ENCODE results near the gene TBXAS1. TPM values are rescaled to one million over a fixed set of nuclear protein-coding genes. Genes with fewer than 3 reads are reported as not detected.

Gene TBXAS1
- total RNA-seq, 1 experiment from 2014 or later: 2.3 TPM

- Mint-ChIP-seq H3K4me3 (no peak overlapping the region), H3K27me3 (ENCODE audit: low read depth) (peaks cover 17% of the 10 kb centered on the region), H3K36me3 (no peaks in the 10 kb centered on the region), H3K4me1 (peaks cover 27% of the 10 kb centered on the region), H3K9me3 (0 out of 2 replicates have a peak, but pooled peaks cover 5% of the 10 kb centered on the region), H3K27ac (no peak overlapping the region)
- ChIA-PET POLR2A (no interaction called here), CTCF (interaction anchor here (0.8 to 1.3 kb wide), 3 partner anchors 39 to 365 kb away, joined by 3 to 4 read pairs (median 3); no protein-coding TSS in a partner anchor)
- no peak for DNase-seq (ENCODE audit: low spot score)
- ATAC-seq: no peak; the same call in 1 of the 2 replicates
- no peak for TF ChIP-seq SMAD4 (CRISPR knock-in tag; IDR thresholded peaks at IDR 0.05)
- TF ChIP-seq, protein P1, sequence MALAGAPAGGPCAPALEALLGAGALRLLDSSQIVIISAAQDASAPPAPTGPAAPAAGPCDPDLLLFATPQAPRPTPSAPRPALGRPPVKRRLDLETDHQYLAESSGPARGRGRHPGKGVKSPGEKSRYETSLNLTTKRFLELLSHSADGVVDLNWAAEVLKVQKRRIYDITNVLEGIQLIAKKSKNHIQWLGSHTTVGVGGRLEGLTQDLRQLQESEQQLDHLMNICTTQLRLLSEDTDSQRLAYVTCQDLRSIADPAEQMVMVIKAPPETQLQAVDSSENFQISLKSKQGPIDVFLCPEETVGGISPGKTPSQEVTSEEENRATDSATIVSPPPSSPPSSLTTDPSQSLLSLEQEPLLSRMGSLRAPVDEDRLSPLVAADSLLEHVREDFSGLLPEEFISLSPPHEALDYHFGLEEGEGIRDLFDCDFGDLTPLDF (CRISPR knock-in tag; IDR thresholded peaks at IDR 0.05): no peak
- TF ChIP-seq MXD4 (CRISPR knock-in tag; IDR thresholded peaks at IDR 0.05; ENCODE audit: borderline replicate concordance): no peak
- TF ChIP-seq ZNF121 (CRISPR knock-in tag; IDR thresholded peaks at IDR 0.05): no peak
- TF ChIP-seq ZNF232 (CRISPR knock-in tag; IDR thresholded peaks at IDR 0.05): no peak
- no peak for TF ChIP-seq NFE2L1 (CRISPR knock-in tag; IDR thresholded peaks at IDR 0.05)
- TF ChIP-seq, protein P2, sequence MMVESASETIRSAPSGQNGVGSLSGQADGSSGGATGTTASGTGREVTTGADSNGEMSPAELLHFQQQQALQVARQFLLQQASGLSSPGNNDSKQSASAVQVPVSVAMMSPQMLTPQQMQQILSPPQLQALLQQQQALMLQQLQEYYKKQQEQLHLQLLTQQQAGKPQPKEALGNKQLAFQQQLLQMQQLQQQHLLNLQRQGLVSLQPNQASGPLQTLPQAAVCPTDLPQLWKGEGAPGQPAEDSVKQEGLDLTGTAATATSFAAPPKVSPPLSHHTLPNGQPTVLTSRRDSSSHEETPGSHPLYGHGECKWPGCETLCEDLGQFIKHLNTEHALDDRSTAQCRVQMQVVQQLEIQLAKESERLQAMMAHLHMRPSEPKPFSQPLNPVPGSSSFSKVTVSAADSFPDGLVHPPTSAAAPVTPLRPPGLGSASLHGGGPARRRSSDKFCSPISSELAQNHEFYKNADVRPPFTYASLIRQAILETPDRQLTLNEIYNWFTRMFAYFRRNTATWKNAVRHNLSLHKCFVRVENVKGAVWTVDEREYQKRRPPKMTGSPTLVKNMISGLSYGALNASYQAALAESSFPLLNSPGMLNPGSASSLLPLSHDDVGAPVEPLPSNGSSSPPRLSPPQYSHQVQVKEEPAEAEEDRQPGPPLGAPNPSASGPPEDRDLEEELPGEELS (CRISPR knock-in tag; IDR thresholded peaks at IDR 0.05): no peak
- TF ChIP-seq, protein P3, sequence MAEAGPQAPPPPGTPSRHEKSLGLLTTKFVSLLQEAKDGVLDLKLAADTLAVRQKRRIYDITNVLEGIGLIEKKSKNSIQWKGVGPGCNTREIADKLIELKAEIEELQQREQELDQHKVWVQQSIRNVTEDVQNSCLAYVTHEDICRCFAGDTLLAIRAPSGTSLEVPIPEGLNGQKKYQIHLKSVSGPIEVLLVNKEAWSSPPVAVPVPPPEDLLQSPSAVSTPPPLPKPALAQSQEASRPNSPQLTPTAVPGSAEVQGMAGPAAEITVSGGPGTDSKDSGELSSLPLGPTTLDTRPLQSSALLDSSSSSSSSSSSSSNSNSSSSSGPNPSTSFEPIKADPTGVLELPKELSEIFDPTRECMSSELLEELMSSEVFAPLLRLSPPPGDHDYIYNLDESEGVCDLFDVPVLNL (CRISPR knock-in tag; IDR thresholded peaks at IDR 0.05; ENCODE audit: borderline replicate concordance, low read depth): no peak
- no peak for TF ChIP-seq KAT7 (CRISPR knock-in tag; IDR thresholded peaks at IDR 0.05; ENCODE audit: borderline replicate concordance)
- TF ChIP-seq HMGXB4 (CRISPR knock-in tag; IDR thresholded peaks at IDR 0.05): no peak
These were observed 137.9 kb downstream of the TBXAS1 start for GRCh38 chr7:139966949-139967348.

- no peaks in the 10 kb centered on the region for H3K36me3 Mint-ChIP-seq
- ChIA-PET POLR2A (no interaction called here), CTCF (interaction anchor here (0.6 to 2.1 kb wide), 4 partner anchors 28 to 742 kb away, joined by 3 to 7 read pairs (median 3); no protein-coding TSS in a partner anchor)
- DNase-seq (ENCODE audit: low spot score) (no peak), ATAC-seq (no peak)
- peaks cover 47% of the 10 kb centered on the region for H3K4me1 Mint-ChIP-seq
- H3K27ac Mint-ChIP-seq: no peak overlapping the region
- peaks cover 17% of the 10 kb centered on the region for H3K27me3 Mint-ChIP-seq (ENCODE audit: low read depth)
- H3K4me3 Mint-ChIP-seq: no peak overlapping the region
- no peak for TF ChIP-seq SMAD4 (CRISPR knock-in tag; IDR thresholded peaks at IDR 0.05)
- TF ChIP-seq IRF2 (CRISPR knock-in tag; IDR thresholded peaks at IDR 0.05; ENCODE audit: borderline replicate concordance, low read depth): no peak
- no peak for TF ChIP-seq KAT7 (CRISPR knock-in tag; IDR thresholded peaks at IDR 0.05; ENCODE audit: borderline replicate concordance)
- TF ChIP-seq, protein P4, sequence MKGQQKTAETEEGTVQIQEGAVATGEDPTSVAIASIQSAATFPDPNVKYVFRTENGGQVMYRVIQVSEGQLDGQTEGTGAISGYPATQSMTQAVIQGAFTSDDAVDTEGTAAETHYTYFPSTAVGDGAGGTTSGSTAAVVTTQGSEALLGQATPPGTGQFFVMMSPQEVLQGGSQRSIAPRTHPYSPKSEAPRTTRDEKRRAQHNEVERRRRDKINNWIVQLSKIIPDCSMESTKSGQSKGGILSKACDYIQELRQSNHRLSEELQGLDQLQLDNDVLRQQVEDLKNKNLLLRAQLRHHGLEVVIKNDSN (CRISPR knock-in tag; IDR thresholded peaks at IDR 0.05): no peak
- 0 out of 2 replicates have a peak, but pooled peaks cover 5% of the 10 kb centered on the region for H3K9me3 Mint-ChIP-seq
These were observed 139.9 kb downstream of the TBXAS1 start for GRCh38 chr7:139968931-139969330.

- ChIA-PET CTCF (interaction anchor here (0.6 to 1.7 kb wide), 11 partner anchors 16 to 488 kb away, joined by 3 to 10 read pairs (median 3); partner anchors contain the start of gene KLRG2), POLR2A (no interaction called here)
- H3K4me1 Mint-ChIP-seq: peaks cover 75% of the 10 kb centered on the region
- peak overlapping the region; percentile 17 for H3K4me3 Mint-ChIP-seq
- H3K36me3 Mint-ChIP-seq: no peaks in the 10 kb centered on the region
- 0 out of 2 replicates have a peak overlapping the region, but pooled peaks have one; percentile 19 for H3K27ac Mint-ChIP-seq
- DNase-seq (ENCODE audit: low spot score): no peak
- no peaks in the 10 kb centered on the region for H3K9me3 Mint-ChIP-seq
- ATAC-seq: peak; percentile 87
- no peak for TF ChIP-seq JAZF1 (CRISPR knock-in tag; IDR thresholded peaks at IDR 0.05)
- TF ChIP-seq SP1 (CRISPR knock-in tag; conservative IDR thresholded peaks at IDR 0.05): no peak
- TF ChIP-seq IRF1 (CRISPR knock-in tag; IDR thresholded peaks at IDR 0.05): no peak
- TF ChIP-seq, protein P5, sequence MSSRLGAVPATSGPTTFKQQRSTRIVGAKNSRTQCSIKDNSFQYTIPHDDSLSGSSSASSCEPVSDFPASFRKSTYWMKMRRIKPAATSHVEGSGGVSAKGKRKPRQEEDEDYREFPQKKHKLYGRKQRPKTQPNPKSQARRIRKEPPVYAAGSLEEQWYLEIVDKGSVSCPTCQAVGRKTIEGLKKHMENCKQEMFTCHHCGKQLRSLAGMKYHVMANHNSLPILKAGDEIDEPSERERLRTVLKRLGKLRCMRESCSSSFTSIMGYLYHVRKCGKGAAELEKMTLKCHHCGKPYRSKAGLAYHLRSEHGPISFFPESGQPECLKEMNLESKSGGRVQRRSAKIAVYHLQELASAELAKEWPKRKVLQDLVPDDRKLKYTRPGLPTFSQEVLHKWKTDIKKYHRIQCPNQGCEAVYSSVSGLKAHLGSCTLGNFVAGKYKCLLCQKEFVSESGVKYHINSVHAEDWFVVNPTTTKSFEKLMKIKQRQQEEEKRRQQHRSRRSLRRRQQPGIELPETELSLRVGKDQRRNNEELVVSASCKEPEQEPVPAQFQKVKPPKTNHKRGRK (CRISPR knock-in tag; IDR thresholded peaks at IDR 0.05; ENCODE audit: borderline replicate concordance): no peak
- no peak for TF ChIP-seq OVOL2 (CRISPR knock-in tag; IDR thresholded peaks at IDR 0.05; ENCODE audit: borderline replicate concordance)
- TF ChIP-seq, protein P1 (CRISPR knock-in tag; IDR thresholded peaks at IDR 0.05): no peak
- peaks cover 26% of the 10 kb centered on the region for H3K27me3 Mint-ChIP-seq (ENCODE audit: low read depth)
These were observed 143.0 kb downstream of the TBXAS1 start for GRCh38 chr7:139972029-139972428.

All from WTC11 (cell line).